H9 (cell line): ENCODE results near the gene CFAP57. TPM values are rescaled to one million over a fixed set of nuclear protein-coding genes. Genes with fewer than 3 reads are reported as not detected.

Experiments used
- DNase-seq: peaks from one replicate; pipeline ENCODE4 v3.0.0-alpha.2; 2017
- H2AFZ ChIP-seq: one replicate; pipeline ENCODE4 v1.6.1; 2013; ENCODE audit warnings: mild to moderate bottlenecking, low read length, control low read depth, moderate library complexity
- H2AK5ac ChIP-seq: 2 replicates; pipeline ENCODE4 v1.6.1; 2013; ENCODE audit warnings: low read length, control low read depth, mixed read lengths; ENCODE audit not compliant: insufficient read length
- H2BK120ac ChIP-seq: one replicate; pipeline ENCODE4 v1.6.1; 2013; ENCODE audit warnings: low read depth, mild to moderate bottlenecking, low read length, control low read depth, inconsistent platforms; ENCODE audit not compliant: poor library complexity, severe bottlenecking
- H2BK12ac ChIP-seq: 2 replicates; pipeline ENCODE4 v1.6.1; 2013; ENCODE audit warnings: low read length, control low read depth, mixed read lengths, low read depth; ENCODE audit not compliant: insufficient read length
- H2BK15ac ChIP-seq: 2 replicates; pipeline ENCODE4 v1.6.1; 2013; ENCODE audit warnings: low read depth, low read length, control low read depth
- H2BK20ac ChIP-seq: one replicate; pipeline ENCODE4 v1.6.1; 2013; ENCODE audit warnings: low read depth, mild to moderate bottlenecking, low read length, control low read depth, inconsistent platforms; ENCODE audit not compliant: poor library complexity, severe bottlenecking
- H2BK5ac ChIP-seq: 2 replicates; pipeline ENCODE4 v1.6.1; 2013; ENCODE audit warnings: low read length, control low read depth, mixed read lengths; ENCODE audit not compliant: insufficient read length
- H3K14ac ChIP-seq: 2 replicates; pipeline ENCODE4 v1.6.1; 2013; ENCODE audit warnings: low read length, control low read depth; ENCODE audit not compliant: insufficient read depth
- H3K18ac ChIP-seq: 2 replicates; pipeline ENCODE4 v1.6.1; 2013; ENCODE audit warnings: low read depth, mild to moderate bottlenecking, mixed read lengths, low read length, control low read depth; ENCODE audit not compliant: insufficient read length
- H3K23ac ChIP-seq: 2 replicates; pipeline ENCODE4 v1.6.1; 2013; ENCODE audit warnings: low read length, control low read depth, mixed read lengths, low read depth; ENCODE audit not compliant: insufficient read length
- H3K23me2 ChIP-seq: 2 replicates; pipeline ENCODE4 v1.6.1; 2013; ENCODE audit warnings: low read depth, mild to moderate bottlenecking, mixed read lengths, low read length, control low read depth; ENCODE audit not compliant: insufficient read length, poor library complexity, severe bottlenecking
- H3K27ac ChIP-seq: 2 replicates; pipeline ENCODE4 v1.5.1; 2013; ENCODE audit warnings: low read length, control low read depth, mixed read lengths, low read depth; ENCODE audit not compliant: insufficient read length
- H3K27me3 ChIP-seq: 2 replicates; pipeline ENCODE4 v1.6.1; 2013; ENCODE audit warnings: low read length, control low read depth, inconsistent platforms; ENCODE audit not compliant: insufficient read depth
- H3K4ac ChIP-seq: 2 replicates; pipeline ENCODE4 v1.6.1; 2013; ENCODE audit warnings: low read depth, mild to moderate bottlenecking, control low read depth, inconsistent platforms, low read length, moderate library complexity
- H3K4me1 ChIP-seq: 2 replicates; pipeline ENCODE4 v1.6.1; 2013; ENCODE audit warnings: low read length, control low read depth, inconsistent platforms; ENCODE audit not compliant: insufficient read depth
- H3K4me2 ChIP-seq: 2 replicates; pipeline ENCODE4 v1.6.1; 2013; ENCODE audit warnings: low read length, control low read depth, mixed read lengths; ENCODE audit not compliant: insufficient read length, insufficient read depth
- H3K56ac ChIP-seq: 2 replicates; pipeline ENCODE4 v1.6.1; 2013; ENCODE audit warnings: low read depth, mild to moderate bottlenecking, mixed read lengths, low read length, control low read depth; ENCODE audit not compliant: insufficient read length
- H3K79me1 ChIP-seq: 2 replicates; pipeline ENCODE4 v1.6.1; 2013; ENCODE audit warnings: low read depth, mild to moderate bottlenecking, moderate library complexity, low read length, control low read depth, inconsistent platforms; ENCODE audit not compliant: insufficient read depth, poor library complexity, severe bottlenecking
- H3K79me2 ChIP-seq: 2 replicates; pipeline ENCODE4 v1.6.1; 2013; ENCODE audit warnings: low read length, control low read depth, inconsistent platforms; ENCODE audit not compliant: insufficient read depth
- H3K9ac ChIP-seq: 2 replicates; pipeline ENCODE4 v1.6.1; 2013; ENCODE audit warnings: low read length, control low read depth, mixed read lengths; ENCODE audit not compliant: insufficient read length; ENCODE audit errors: extremely low read depth
- H3K9me3 ChIP-seq: one replicate; pipeline ENCODE4 v1.6.1; 2013; ENCODE audit warnings: low read depth, low read length, inconsistent platforms; ENCODE audit not compliant: control insufficient read depth
- H3T11ph ChIP-seq: one replicate; pipeline ENCODE4 v1.6.1; 2013; ENCODE audit warnings: mild to moderate bottlenecking, low read length, control low read depth, inconsistent platforms
- H4K20me1 ChIP-seq: one replicate; pipeline ENCODE4 v1.6.1; 2013; ENCODE audit not compliant: control insufficient read depth, insufficient read length, insufficient read depth
- H4K5ac ChIP-seq: 2 replicates; pipeline ENCODE4 v1.6.1; 2013; ENCODE audit warnings: low read depth, mild to moderate bottlenecking, mixed read lengths, low read length, control low read depth; ENCODE audit not compliant: insufficient read length
- H4K8ac ChIP-seq: replicated peaks from 2 replicates; pipeline ENCODE4 v1.6.1; 2013; ENCODE audit warnings: low read length, control low read depth, mixed read lengths, low read depth; ENCODE audit not compliant: insufficient read length
- H4K91ac ChIP-seq: 2 replicates; pipeline ENCODE4 v1.6.1; 2013; ENCODE audit warnings: low read depth, mild to moderate bottlenecking, moderate library complexity, mixed read lengths, low read length, control low read depth; ENCODE audit not compliant: insufficient read length
- H3K27ac Mint-ChIP-seq, 3 experiments: 2 replicates in 2 of 3; 3 replicates in 1 of 3; pipeline ENCODE4 v1.8.0; 2020 to 2021; ENCODE audit warnings: mixed read lengths in 3 of 3, mild to moderate bottlenecking in 1 of 3, moderate library complexity in 1 of 3
- H3K27me3 Mint-ChIP-seq: 2 replicates; pipeline ENCODE4 v1.8.0; 2021; ENCODE audit warnings: low read depth, mild to moderate bottlenecking, moderate library complexity, mixed read lengths
- H3K36me3 Mint-ChIP-seq, 3 experiments: 2 replicates in 2 of 3; 3 replicates in 1 of 3; pipeline ENCODE4 v1.8.0; 2020 to 2021; ENCODE audit warnings: low read depth in 3 of 3, mixed read lengths in 3 of 3; ENCODE audit not compliant: insufficient read depth in 1 of 3
- H3K4me1 Mint-ChIP-seq, 2 experiments: 2 replicates each; pipeline ENCODE4 v1.8.0; 2020; ENCODE audit warnings: mixed read lengths in 2 of 2
- H3K4me3 Mint-ChIP-seq, 2 experiments: 2 replicates in 1 of 2; 3 replicates in 1 of 2; pipeline ENCODE4 v1.8.0; 2020 to 2021; ENCODE audit warnings: mild to moderate bottlenecking in 2 of 2, mixed read lengths in 2 of 2, moderate library complexity in 1 of 2
- H3K9me3 Mint-ChIP-seq, 2 experiments: 2 replicates in 1 of 2; 3 replicates in 1 of 2; pipeline ENCODE4 v1.8.0; 2020; ENCODE audit warnings: mild to moderate bottlenecking in 2 of 2, mixed read lengths in 2 of 2, moderate library complexity in 1 of 2
- WGBS: extraction: QIAGEN DNeasy Blood & Tissue Kit; methylation state at CpG from one replicate; pipeline ENCODE4 v1.1.7; 2013; ENCODE audit warnings: missing lambda C conversion rate, low lambda C conversion rate, mixed read lengths; ENCODE audit not compliant: insufficient read length; ENCODE audit errors: extremely low coverage; 5-methylcytosine and 5-hydroxymethylcytosine counted together
- total RNA-seq: library from RNA; stranded (reverse); gene quantifications from 2 replicates; pipeline ENCODE4 v1.2.1, GENCODE V29; 2021
- TF ChIP-seq, protein P1 (sequence below): fragments of 200-600 bp; sonication (generic); conservative IDR thresholded peaks from 3 replicates; pipeline ENCODE4 v1.8.0; 2021; ENCODE audit warnings: antibody characterized with exemption, mild to moderate bottlenecking

The CFAP57 gene
- total RNA-seq, 1 experiment from 2014 or later: 0.33 TPM

DNA sequence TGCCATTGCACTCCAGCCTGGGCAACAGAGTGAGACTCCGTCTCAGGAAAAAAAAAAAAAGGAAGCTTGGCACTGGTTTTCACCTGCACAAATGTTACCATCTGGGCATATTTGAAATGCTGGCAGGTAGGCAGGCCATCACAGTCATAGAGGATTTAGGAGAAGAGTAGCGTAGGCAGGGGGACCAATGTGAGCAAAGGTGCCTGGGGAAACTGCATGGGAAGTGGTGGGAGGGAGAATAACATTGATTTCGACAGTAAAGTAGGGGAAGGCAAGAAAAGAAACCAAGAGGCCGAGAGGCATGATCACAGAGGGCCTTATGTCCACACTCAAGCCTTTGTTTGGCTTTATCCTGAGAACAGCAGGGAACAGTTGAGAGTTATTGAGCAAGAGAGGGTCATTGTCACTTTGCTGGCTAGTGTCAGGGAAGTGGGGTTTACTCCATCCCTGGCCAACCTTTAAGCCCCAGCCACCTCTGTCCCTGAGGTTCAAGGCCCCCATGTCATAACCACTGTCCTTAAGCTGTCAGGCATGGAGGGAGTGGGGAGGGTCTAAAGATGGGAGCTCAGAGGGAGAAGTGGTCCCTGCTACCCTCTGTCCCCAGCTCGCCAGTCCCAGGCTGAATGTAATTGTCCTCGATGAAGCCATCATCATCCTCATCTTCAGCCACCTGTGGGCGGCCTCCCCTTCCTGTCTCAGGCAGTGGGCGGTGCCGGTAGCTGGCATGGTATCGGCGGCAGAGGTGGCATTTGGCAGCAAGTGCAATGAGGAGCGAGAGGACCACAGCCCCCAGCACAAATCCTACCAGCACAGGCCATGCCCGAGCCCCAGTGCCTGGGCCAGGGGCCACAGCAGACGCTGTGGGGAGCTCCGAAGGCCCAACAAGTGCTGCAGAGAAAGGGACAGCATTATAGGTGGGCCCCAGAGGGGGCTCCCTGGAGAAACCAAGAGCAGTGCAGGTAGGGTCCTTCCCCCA is 110.4 kb downstream of the CFAP57 start:
- Histone ChIP-seq H2BK5ac (no peak overlapping the region), H3K9me3 (no peaks in the 10 kb centered on the region), H3K18ac (no peak overlapping the region), H3K4me1 (peaks cover 7% of the 10 kb centered on the region; the same call in 1 of the 2 replicates), H3K4me2 (no peak overlapping the region), H3K79me1 (no peaks in the 10 kb centered on the region), H2BK120ac (no peak overlapping the region), H3K23ac (no peak overlapping the region), H3K27me3 (no peaks in the 10 kb centered on the region), H3T11ph (no peak overlapping the region), H3K27ac (no peak overlapping the region), H2BK20ac (no peak overlapping the region), H3K14ac (no peak overlapping the region), H2BK15ac (no peak overlapping the region), H4K5ac (no peak overlapping the region), H2AFZ (no peak overlapping the region), H3K4ac (no peak overlapping the region), H4K8ac (no peak overlapping the region), H4K91ac (no peak overlapping the region), H2BK12ac (no peak overlapping the region), H3K23me2 (peaks cover 3% of the 10 kb centered on the region), H2AK5ac (no peak overlapping the region), H4K20me1 (no peaks in the 10 kb centered on the region), H3K79me2 (no peaks in the 10 kb centered on the region), H3K56ac (no peak overlapping the region), H3K9ac (no peak overlapping the region)
- Mint-ChIP-seq H3K36me3 (peaks cover 0 to 15% (median 4%) of the 10 kb centered on the region in 3 experiments; a peak in 4 of 7 replicates), H3K27ac (peak overlapping the region in 1 of 3 experiments; percentile 72; a peak in 1 of 7 replicates), H3K9me3 (no peaks in the 10 kb centered on the region), H3K4me3 (no peak overlapping the region), H3K27me3 (peaks cover 3% of the 10 kb centered on the region), H3K4me1 (peaks cover 24 to 27% of the 10 kb centered on the region in 2 experiments)
- TF ChIP-seq, protein P1, sequence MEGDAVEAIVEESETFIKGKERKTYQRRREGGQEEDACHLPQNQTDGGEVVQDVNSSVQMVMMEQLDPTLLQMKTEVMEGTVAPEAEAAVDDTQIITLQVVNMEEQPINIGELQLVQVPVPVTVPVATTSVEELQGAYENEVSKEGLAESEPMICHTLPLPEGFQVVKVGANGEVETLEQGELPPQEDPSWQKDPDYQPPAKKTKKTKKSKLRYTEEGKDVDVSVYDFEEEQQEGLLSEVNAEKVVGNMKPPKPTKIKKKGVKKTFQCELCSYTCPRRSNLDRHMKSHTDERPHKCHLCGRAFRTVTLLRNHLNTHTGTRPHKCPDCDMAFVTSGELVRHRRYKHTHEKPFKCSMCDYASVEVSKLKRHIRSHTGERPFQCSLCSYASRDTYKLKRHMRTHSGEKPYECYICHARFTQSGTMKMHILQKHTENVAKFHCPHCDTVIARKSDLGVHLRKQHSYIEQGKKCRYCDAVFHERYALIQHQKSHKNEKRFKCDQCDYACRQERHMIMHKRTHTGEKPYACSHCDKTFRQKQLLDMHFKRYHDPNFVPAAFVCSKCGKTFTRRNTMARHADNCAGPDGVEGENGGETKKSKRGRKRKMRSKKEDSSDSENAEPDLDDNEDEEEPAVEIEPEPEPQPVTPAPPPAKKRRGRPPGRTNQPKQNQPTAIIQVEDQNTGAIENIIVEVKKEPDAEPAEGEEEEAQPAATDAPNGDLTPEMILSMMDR: no peak
- no peak for DNase-seq
- WGBS: no CpG with 5 or more reads among the region's 15 CpGs
